Endothelial cell of umbilical vein (primary cell): ENCODE data around the gene SLC38A10. TPM values are rescaled to one million over a fixed set of nuclear protein-coding genes. Genes with fewer than 3 reads are reported as not detected.

Experiments used
- BruUV-seq: library from RNA; stranded (reverse); fragments of 400-500 nt; replicated peaks from 2 replicates; lab custom pipeline; 2021; lab: Mats Ljungman, UMichigan
- CTCF ChIA-PET: fragments of 300-600, 350-600 bp; sonication (Branson Sonifier 250); formaldehyde crosslinking; loops from one replicate; lab custom pipeline; 2021; ENCODE audit warnings: antibody characterized with exemption, inconsistent platforms; lab: Charles Lee
- POLR2A ChIA-PET: fragments of 300-600, 350-600 bp; sonication (Branson Sonifier 250); formaldehyde crosslinking; loops from one replicate; lab custom pipeline; 2021; ENCODE audit warnings: antibody characterized with exemption, inconsistent platforms; lab: Charles Lee
- DNase-seq: peaks from one replicate; pipeline ENCODE4 v3.0.0-alpha.2; 2011; ENCODE audit warnings: low read depth, low spot score
- FAIRE-seq: peaks from 2 replicates; lab custom pipeline; 2011; peaks lifted over from hg19 to GRCh38; lab: Jason Lieb, UNC
- H2AFZ ChIP-seq: 2 replicates; pipeline ENCODE4 v1.6.0; 2012; ENCODE audit warnings: low read depth, low read length, control low read depth, inconsistent platforms
- H3K27ac ChIP-seq: 2 replicates; pipeline ENCODE4 v1.5.1; 2011; ENCODE audit warnings: low read depth, mild to moderate bottlenecking, control low read depth, low read length, moderate library complexity; ENCODE audit not compliant: insufficient read depth
- H3K27me3 ChIP-seq, 2 experiments: 2 replicates each; pipeline versions ENCODE4 v1.6.0 to v1.6.1; 2011; ENCODE audit warnings: low read length in 2 of 2, mixed read lengths in 1 of 2; ENCODE audit not compliant: control insufficient read depth in 2 of 2, insufficient read depth in 2 of 2
- H3K36me3 ChIP-seq, 2 experiments: 2 replicates in 1 of 2; 3 replicates in 1 of 2; pipeline ENCODE4 v1.5.1; 2011; ENCODE audit warnings: low read length in 2 of 2, mild to moderate bottlenecking in 1 of 2, moderate library complexity in 1 of 2; ENCODE audit not compliant: control insufficient read depth in 2 of 2, insufficient read depth in 2 of 2; ENCODE audit errors: extremely low read depth in 1 of 2
- H3K4me1 ChIP-seq: 3 replicates; pipeline ENCODE4 v1.5.1; 2011; ENCODE audit warnings: mild to moderate bottlenecking, low read length; ENCODE audit not compliant: control insufficient read depth, insufficient read depth; ENCODE audit errors: extremely low read depth
- H3K4me2 ChIP-seq: 2 replicates; pipeline ENCODE4 v1.6.1; 2011; ENCODE audit warnings: low read length, control low read depth, mixed read lengths; ENCODE audit not compliant: insufficient read depth
- H3K4me3 ChIP-seq, 3 experiments: fragments of 200-600 bp in 1 of 3; sonication (generic), shearing (Covaris generic) in 1 of 3; replicated peaks in 1 of 3; 2 replicates each; pipeline ENCODE4 v1.5.1; 2011 to 2016; ENCODE audit warnings: control low read depth in 3 of 3, low read length in 3 of 3, mild to moderate bottlenecking in 2 of 3, inconsistent platforms in 1 of 3, low read depth in 1 of 3, moderate library complexity in 1 of 3; ENCODE audit not compliant: insufficient read depth in 1 of 3
- H3K79me2 ChIP-seq: 2 replicates; pipeline ENCODE4 v1.6.0; 2012; ENCODE audit warnings: low read length, inconsistent platforms; ENCODE audit not compliant: control insufficient read depth, insufficient read depth
- H3K9ac ChIP-seq: replicated peaks from 2 replicates; pipeline ENCODE3; 2011; ENCODE audit warnings: low read length, control low read depth; ENCODE audit not compliant: insufficient read depth; ENCODE audit errors: extremely low read depth
- H3K9me1 ChIP-seq: replicated peaks from 3 replicates; pipeline ENCODE4 v1.6.0; 2011; ENCODE audit warnings: mild to moderate bottlenecking, low read length; ENCODE audit not compliant: control insufficient read depth, insufficient read depth; ENCODE audit errors: extremely low read depth
- H3K9me3 ChIP-seq: replicated peaks from 2 replicates; pipeline ENCODE4 v1.5.1; 2012; ENCODE audit warnings: low read length, inconsistent platforms; ENCODE audit not compliant: control insufficient read depth, insufficient read depth
- H4K20me1 ChIP-seq: replicated peaks from 2 replicates; pipeline ENCODE3; 2011; ENCODE audit warnings: mild to moderate bottlenecking, low read length; ENCODE audit not compliant: control insufficient read depth, insufficient read depth; ENCODE audit errors: extremely low read depth
- EZH2 ChIP-seq: IDR thresholded peaks from 2 replicates; pipeline ENCODE4 v1.6.1; 2012; ENCODE audit warnings: borderline replicate concordance, low read depth, mild to moderate bottlenecking, moderate library complexity, low read length, inconsistent platforms; ENCODE audit not compliant: severe bottlenecking
- FOS ChIP-seq: IDR thresholded peaks from 2 replicates; pipeline ENCODE4 v1.6.1; 2011; ENCODE audit warnings: mild to moderate bottlenecking, low read length, moderate library complexity, borderline replicate concordance; ENCODE audit not compliant: insufficient read depth
- GATA2 ChIP-seq: IDR thresholded peaks from 2 replicates; pipeline ENCODE4 v1.7.0; 2011; ENCODE audit warnings: low read depth, mild to moderate bottlenecking, moderate library complexity, mixed read lengths, low read length; ENCODE audit not compliant: insufficient read length, insufficient read depth
- JUN ChIP-seq: IDR thresholded peaks from 2 replicates; pipeline ENCODE4 v1.6.1; 2011; ENCODE audit warnings: borderline replicate concordance, low read depth; ENCODE audit not compliant: insufficient read length, insufficient read depth
- MYC ChIP-seq: IDR thresholded peaks from one replicate; pipeline ENCODE4 v1.6.1; 2011; ENCODE audit warnings: mild to moderate bottlenecking, low read depth, low read length
- POLR2A ChIP-seq: IDR thresholded peaks from 2 replicates; pipeline ENCODE4 v1.6.1; 2012; ENCODE audit warnings: low read depth, mild to moderate bottlenecking, control low read depth, low read length
- POLR2AphosphoS5 ChIP-seq: IDR thresholded peaks from 2 replicates; pipeline ENCODE4 v1.6.1; 2012; ENCODE audit warnings: low read depth, mild to moderate bottlenecking, control low read depth, low read length, moderate library complexity; ENCODE audit not compliant: insufficient read depth
- dilution Hi-C: fragments of 300-500 bp; cut with MboI; formaldehyde crosslinking; loops from one replicate; pipeline ENCODE4 v1.15.0; 2019; ENCODE audit warnings: low sequenced_read_pairs; ENCODE audit not compliant: extremely low pct_ligation_motif_present
- intact Hi-C: fragments of 100-400 bp; cut with micrococcal nuclease; formaldehyde crosslinking; loops from one replicate; pipeline ENCODE4 v1.10.0; 2022
- polyA plus RNA-seq, 4 experiments: library from polyadenylated mRNA; depleted of rRNA in 3 of 4; stranded (reverse) in 3 of 4; unstranded in 1 of 4; fragments of >200 nt; gene quantifications; 2 replicates each; pipeline versions ENCODE4 v1.2.1 to v1.2.3, GENCODE V29; 2011 to 2012; ENCODE audit warnings: missing spikeins in 1 of 4
- total RNA-seq: library from RNA; stranded (reverse); gene quantifications from 2 replicates; pipeline ENCODE4 v1.2.3, GENCODE V29; 2021

SLC38A10 gene
- total and polyA plus RNA-seq, 2 donors (not counting 3 experiments of a cell fraction or from before 2014, with no cell fraction given): 72.7 to 113 TPM

- no peaks in the 10 kb centered on the region for H4K20me1 ChIP-seq
- dilution Hi-C loops (no loop called here), intact Hi-C loops (loop anchor here (1.0 kb wide), 1 partner anchor 16 kb away; no protein-coding TSS in a partner anchor)
- H3K9ac ChIP-seq: peak within 1 kb of the TSS; percentile 77
- H3K9me1 ChIP-seq: no peaks in the 10 kb centered on the region
- H3K27me3 ChIP-seq: no peaks in the 10 kb centered on the region
- ChIA-PET CTCF (interaction anchor here (1.0 to 3.1 kb wide), 9 partner anchors 9 to 250 kb away, joined by 3 to 33 read pairs (median 4); partner anchors contain the start of gene CEP131), POLR2A (interaction anchor here (1.4 kb wide), 1 partner anchor 16 kb away, joined by 4 read pairs; the partner anchor contains the start of gene CEP131)
- peak; percentile 100 for DNase-seq
- peak within 1 kb of the TSS; percentile 45 for H2AFZ ChIP-seq
- H3K79me2 ChIP-seq: peaks cover 20% of the 10 kb centered on the region
- no peaks in the 10 kb centered on the region for H3K9me3 ChIP-seq
- peaks cover 0 to 12% of the 10 kb centered on the region in 2 experiments for H3K36me3 ChIP-seq
- BruUV-seq: no TSS peak
- FAIRE-seq: peak; percentile 100
- TF ChIP-seq MYC (no peak), JUN (no peak), POLR2A (peak; percentile 56), POLR2AphosphoS5 (peak; percentile 68), GATA2 (no peak), EZH2 (no peak), FOS (no peak)
- peak within 1 kb of the TSS; percentile 58 for H3K27ac ChIP-seq
- H3K4me3 ChIP-seq: peak within 1 kb of the TSS; percentile 78 to 86 (median 84)
- H3K4me2 ChIP-seq: peak within 1 kb of the TSS; percentile 90
- peaks cover 6% of the 10 kb centered on the region for H3K4me1 ChIP-seq
Measured at GRCh38 chr17:81238815-81239713, 56.0 kb downstream of the SLC38A10 start, which contains the start of the genes NDUFAF8 and TEPSIN. Gene NDUFAF8, plus strand, starts transcription at chr17:81239318. Its CDS starts 46 bp downstream, at chr17:81239364. Gene TEPSIN, minus strand, starts transcription at chr17:81239055. Its CDS starts 22 bp downstream, at chr17:81239033.
